Endodermal cell (in vitro differentiated cells): ENCODE data around the gene ATAD2B. TPM values are rescaled to one million over a fixed set of nuclear protein-coding genes. Genes with fewer than 3 reads are reported as not detected.

ENCODE experiments used
- DNase-seq: peaks from one replicate; pipeline ENCODE4 v3.0.0-alpha.2; 2017
- H3K27ac ChIP-seq: 2 replicates; pipeline ENCODE4 v1.5.1; 2013; ENCODE audit warnings: mild to moderate bottlenecking, low read depth, low read length, moderate library complexity
- H3K27me3 ChIP-seq: 2 replicates; pipeline ENCODE4 v1.6.1; 2013; ENCODE audit warnings: mild to moderate bottlenecking, low read length, moderate library complexity; ENCODE audit not compliant: insufficient read depth, control insufficient read depth, poor library complexity, severe bottlenecking
- H3K36me3 ChIP-seq: 2 replicates; pipeline ENCODE4 v1.7.0; 2013; ENCODE audit warnings: mild to moderate bottlenecking, low read length, moderate library complexity; ENCODE audit not compliant: control insufficient read depth, insufficient read depth
- H3K4me1 ChIP-seq: one replicate; pipeline ENCODE4 v1.7.0; 2013; ENCODE audit warnings: low read length; ENCODE audit not compliant: control insufficient read depth, insufficient read depth
- H3K4me3 ChIP-seq: 2 replicates; pipeline ENCODE4 v1.5.1; 2013; ENCODE audit warnings: mild to moderate bottlenecking, low read length, moderate library complexity
- H3K9ac ChIP-seq: 2 replicates; pipeline ENCODE4 v1.6.1; 2013; ENCODE audit warnings: mild to moderate bottlenecking, low read length, moderate library complexity; ENCODE audit not compliant: poor library complexity, severe bottlenecking; ENCODE audit errors: extremely low read depth
- H3K9me3 ChIP-seq: 2 replicates; pipeline ENCODE4 v1.6.1; 2013; ENCODE audit warnings: mild to moderate bottlenecking, low read length, moderate library complexity; ENCODE audit not compliant: control insufficient read depth
- H3K27ac Mint-ChIP-seq: 2 replicates; pipeline ENCODE4 v1.8.0; 2020; ENCODE audit warnings: mixed read lengths
- H3K27me3 Mint-ChIP-seq: 2 replicates; pipeline ENCODE4 v1.8.0; 2021; ENCODE audit warnings: mild to moderate bottlenecking, mixed read lengths; ENCODE audit not compliant: insufficient read depth
- H3K36me3 Mint-ChIP-seq: 2 replicates; pipeline ENCODE4 v1.8.0; 2020; ENCODE audit warnings: low read depth, mixed read lengths
- H3K4me1 Mint-ChIP-seq: 2 replicates; pipeline ENCODE4 v1.8.0; 2020; ENCODE audit warnings: mixed read lengths
- H3K4me3 Mint-ChIP-seq: 2 replicates; pipeline ENCODE4 v1.8.0; 2020; ENCODE audit warnings: mild to moderate bottlenecking, moderate library complexity, mixed read lengths
- H3K9me3 Mint-ChIP-seq: 2 replicates; pipeline ENCODE4 v1.8.0; 2020; ENCODE audit warnings: mild to moderate bottlenecking, mixed read lengths
- WGBS, 2 experiments: methylation state at CpG; one replicate each; pipeline versions ENCODE4 v1.1.5 to v1.1.7; 2013; ENCODE audit warnings: missing lambda C conversion rate in 2 of 2, mixed read lengths in 1 of 2; ENCODE audit not compliant: insufficient coverage in 1 of 2, insufficient read length in 1 of 2; 5-methylcytosine and 5-hydroxymethylcytosine counted together
- total RNA-seq, 2 donors: library from RNA; stranded (reverse); fragmentation: NEBNext Ultra II Directional in 1 of 2; extraction: Animal tissue kit (Norgen Biotek cat#: 25700) in 1 of 2; gene quantifications; 2 replicates in 1 of 2; 3 replicates in 1 of 2; pipeline ENCODE4 v1.2.1, GENCODE V29; 2021
- TF ChIP-seq, protein P1 (sequence below): fragments of 200-600 bp; sonication (generic); conservative IDR thresholded peaks from 2 replicates; pipeline ENCODE4 v1.5.0; 2021; ENCODE audit warnings: antibody characterized with exemption, mild to moderate bottlenecking

The ATAD2B gene
- total RNA-seq, 2 donors from 2014 or later: 18.6 to 20.7 TPM

- no peak overlapping the region for H3K9ac ChIP-seq
- peaks cover 13% of the 10 kb centered on the region for H3K4me1 ChIP-seq
- TF ChIP-seq, protein P1, sequence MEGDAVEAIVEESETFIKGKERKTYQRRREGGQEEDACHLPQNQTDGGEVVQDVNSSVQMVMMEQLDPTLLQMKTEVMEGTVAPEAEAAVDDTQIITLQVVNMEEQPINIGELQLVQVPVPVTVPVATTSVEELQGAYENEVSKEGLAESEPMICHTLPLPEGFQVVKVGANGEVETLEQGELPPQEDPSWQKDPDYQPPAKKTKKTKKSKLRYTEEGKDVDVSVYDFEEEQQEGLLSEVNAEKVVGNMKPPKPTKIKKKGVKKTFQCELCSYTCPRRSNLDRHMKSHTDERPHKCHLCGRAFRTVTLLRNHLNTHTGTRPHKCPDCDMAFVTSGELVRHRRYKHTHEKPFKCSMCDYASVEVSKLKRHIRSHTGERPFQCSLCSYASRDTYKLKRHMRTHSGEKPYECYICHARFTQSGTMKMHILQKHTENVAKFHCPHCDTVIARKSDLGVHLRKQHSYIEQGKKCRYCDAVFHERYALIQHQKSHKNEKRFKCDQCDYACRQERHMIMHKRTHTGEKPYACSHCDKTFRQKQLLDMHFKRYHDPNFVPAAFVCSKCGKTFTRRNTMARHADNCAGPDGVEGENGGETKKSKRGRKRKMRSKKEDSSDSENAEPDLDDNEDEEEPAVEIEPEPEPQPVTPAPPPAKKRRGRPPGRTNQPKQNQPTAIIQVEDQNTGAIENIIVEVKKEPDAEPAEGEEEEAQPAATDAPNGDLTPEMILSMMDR: no peak
- Mint-ChIP-seq H3K27ac (no peak overlapping the region), H3K27me3 (no peaks in the 10 kb centered on the region), H3K4me1 (peaks cover 30% of the 10 kb centered on the region), H3K4me3 (no peak overlapping the region), H3K36me3 (peaks cover 9% of the 10 kb centered on the region), H3K9me3 (no peaks in the 10 kb centered on the region)
- no peak for DNase-seq
- WGBS, 2 experiments: 93 to 96% methylated on average over 6 of the region's 6 CpGs
- H3K27ac ChIP-seq: no peak overlapping the region
- H3K9me3 ChIP-seq: no peaks in the 10 kb centered on the region
- no peak overlapping the region for H3K4me3 ChIP-seq
- H3K36me3 ChIP-seq: no peaks in the 10 kb centered on the region
- H3K27me3 ChIP-seq: no peaks in the 10 kb centered on the region
Observed at GRCh38 chr2:23708771-23709170, 218.2 kb downstream of the ATAD2B start.

- no peak for DNase-seq
- H3K27ac ChIP-seq: no peak overlapping the region
- H3K9me3 ChIP-seq: no peaks in the 10 kb centered on the region
- Mint-ChIP-seq H3K4me1 (peaks cover 15% of the 10 kb centered on the region), H3K27ac (no peak overlapping the region), H3K27me3 (no peaks in the 10 kb centered on the region), H3K4me3 (no peak overlapping the region), H3K36me3 (peaks cover 9% of the 10 kb centered on the region), H3K9me3 (no peaks in the 10 kb centered on the region)
- H3K27me3 ChIP-seq: no peaks in the 10 kb centered on the region
- peaks cover 4% of the 10 kb centered on the region for H3K4me1 ChIP-seq
- no peaks in the 10 kb centered on the region for H3K36me3 ChIP-seq
- TF ChIP-seq, protein P1: no peak
- no peak overlapping the region for H3K9ac ChIP-seq
- no peak overlapping the region for H3K4me3 ChIP-seq
- 88 to 94% methylated on average over 3 to 9 of the region's 9 CpGs for WGBS, 2 experiments
Observed at GRCh38 chr2:23707096-23707495, 219.8 kb downstream of the ATAD2B start.

DNA sequence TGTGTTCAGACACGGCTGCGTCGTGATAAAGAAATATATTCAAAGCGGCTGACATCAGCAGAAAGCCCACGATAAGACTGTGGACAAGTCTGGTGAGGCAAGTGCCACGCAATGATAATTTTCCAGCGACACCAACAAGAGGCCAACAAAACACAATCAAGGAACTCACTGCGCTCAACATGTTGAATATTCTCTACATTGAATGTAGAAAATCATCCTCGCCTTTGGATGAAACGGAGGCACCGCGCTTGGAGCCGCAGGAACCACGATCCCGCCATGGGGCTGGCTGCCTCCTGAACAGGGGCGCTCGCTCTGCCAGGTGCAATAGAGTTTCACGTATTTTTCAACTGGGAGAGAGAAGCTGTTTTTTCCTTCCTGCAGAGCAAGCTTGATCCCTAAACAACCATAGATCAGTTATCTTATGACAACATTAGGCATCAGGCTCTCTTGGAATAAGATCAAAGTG lies 220.3 kb downstream of the ATAD2B start:
- 95 to 96% methylated on average over 18 of the region's 18 CpGs for WGBS, 2 experiments

More for the DNA sequence above, 220.3 kb downstream of the ATAD2B start:
- Mint-ChIP-seq H3K27ac (no peak overlapping the region), H3K27me3 (no peaks in the 10 kb centered on the region), H3K4me1 (peaks cover 11% of the 10 kb centered on the region), H3K9me3 (no peaks in the 10 kb centered on the region), H3K4me3 (no peak overlapping the region), H3K36me3 (peaks cover 9% of the 10 kb centered on the region)
- TF ChIP-seq, protein P1: no peak
- Histone ChIP-seq H3K4me3 (no peak overlapping the region), H3K36me3 (no peaks in the 10 kb centered on the region), H3K27me3 (no peaks in the 10 kb centered on the region), H3K27ac (no peak overlapping the region), H3K9ac (no peak overlapping the region), H3K9me3 (no peaks in the 10 kb centered on the region), H3K4me1 (no peaks in the 10 kb centered on the region)
- no peak for DNase-seq
